Ureter (tissue), 1 donor: ENCODE measurements around the gene DIP2C. TPM values are rescaled to one million over a fixed set of nuclear protein-coding genes. Genes with fewer than 3 reads are reported as not detected.

Experiments used
- DNase-seq: peaks from one replicate; pipeline ENCODE4 v3.0.0-alpha.2; 2020; ENCODE audit warnings: low spot score
- total RNA-seq: library from RNA; stranded (reverse); gene quantifications from one replicate; pipeline ENCODE4 v1.2.4, GENCODE V29; 2023
- donor health status: DM: yes; HTN: yes; CAD: no.

The DIP2C gene
- total RNA-seq, 1 donor from 2014 or later: 26.8 TPM

DNA sequence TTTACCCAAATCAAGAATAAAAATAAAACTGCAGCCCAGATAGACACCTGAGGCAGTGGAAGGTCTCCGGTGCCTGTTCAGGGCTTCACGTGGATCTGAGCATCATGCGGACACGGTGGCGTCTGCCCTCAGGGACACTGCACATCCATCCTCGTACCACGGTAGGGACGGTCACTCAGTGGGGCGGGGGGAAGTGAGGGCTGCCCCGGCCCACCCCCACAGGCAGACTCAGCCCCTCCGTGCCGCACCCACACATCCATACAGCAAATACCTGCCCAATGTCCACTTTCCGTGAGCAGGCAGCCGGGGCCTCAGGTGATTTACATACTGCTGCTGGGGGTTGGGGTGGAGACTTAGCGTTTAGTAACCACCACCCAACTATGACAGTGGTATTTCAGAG is 207.8 kb downstream of the DIP2C start:
- DNase-seq: peak; percentile 36

DNA sequence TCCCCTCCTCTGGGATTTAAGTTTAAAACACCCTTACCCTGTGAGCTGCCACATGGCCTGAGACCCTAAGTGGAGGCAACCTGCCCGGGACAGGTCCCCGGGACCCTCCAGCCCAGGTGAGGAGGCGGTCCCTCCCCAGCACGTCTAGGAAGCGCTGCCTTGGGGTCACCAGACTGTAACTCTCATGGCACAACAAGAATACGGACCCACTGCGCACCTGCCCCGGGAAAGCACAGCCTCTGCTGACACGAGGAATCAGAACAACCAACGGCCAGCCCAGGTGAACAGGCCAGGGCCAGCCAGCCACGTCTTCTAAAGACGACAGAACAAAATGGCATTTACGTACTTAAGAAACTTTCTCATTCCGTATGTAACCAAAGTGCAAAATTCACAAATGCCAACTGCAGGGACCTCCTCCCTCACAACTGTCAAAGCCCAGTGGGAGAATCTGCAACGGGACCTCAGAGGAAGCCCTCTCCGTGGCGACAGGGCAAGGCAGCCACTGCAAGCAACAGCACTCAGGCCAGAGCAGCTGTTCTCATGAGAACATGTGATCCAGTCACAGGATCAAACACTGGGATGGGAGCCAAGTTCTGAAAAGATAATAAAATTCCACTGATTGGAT is 208.4 kb downstream of the DIP2C start:
- DNase-seq: peak; percentile 41

DNA sequence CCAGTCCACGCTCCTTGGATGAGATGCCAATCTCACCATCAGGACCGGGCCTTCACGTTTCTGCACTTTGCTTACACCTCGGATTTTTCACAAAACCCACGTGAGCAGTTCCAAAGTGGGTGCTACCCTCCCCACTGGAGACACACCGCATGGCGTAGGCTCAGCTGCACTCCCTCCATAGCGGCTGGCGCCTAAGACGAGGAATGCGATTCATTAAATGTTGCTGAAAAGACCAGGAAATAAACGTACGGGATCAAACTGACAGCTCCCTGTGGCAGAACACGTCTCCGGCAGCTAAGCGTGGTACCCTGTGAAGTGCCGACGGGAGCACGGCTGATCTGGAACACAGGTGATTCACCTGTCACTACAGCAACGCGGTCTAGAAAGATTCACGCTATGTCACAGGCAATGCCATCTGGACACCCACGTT is 209.0 kb downstream of the DIP2C start:
- DNase-seq: peak; percentile 12

DNA sequence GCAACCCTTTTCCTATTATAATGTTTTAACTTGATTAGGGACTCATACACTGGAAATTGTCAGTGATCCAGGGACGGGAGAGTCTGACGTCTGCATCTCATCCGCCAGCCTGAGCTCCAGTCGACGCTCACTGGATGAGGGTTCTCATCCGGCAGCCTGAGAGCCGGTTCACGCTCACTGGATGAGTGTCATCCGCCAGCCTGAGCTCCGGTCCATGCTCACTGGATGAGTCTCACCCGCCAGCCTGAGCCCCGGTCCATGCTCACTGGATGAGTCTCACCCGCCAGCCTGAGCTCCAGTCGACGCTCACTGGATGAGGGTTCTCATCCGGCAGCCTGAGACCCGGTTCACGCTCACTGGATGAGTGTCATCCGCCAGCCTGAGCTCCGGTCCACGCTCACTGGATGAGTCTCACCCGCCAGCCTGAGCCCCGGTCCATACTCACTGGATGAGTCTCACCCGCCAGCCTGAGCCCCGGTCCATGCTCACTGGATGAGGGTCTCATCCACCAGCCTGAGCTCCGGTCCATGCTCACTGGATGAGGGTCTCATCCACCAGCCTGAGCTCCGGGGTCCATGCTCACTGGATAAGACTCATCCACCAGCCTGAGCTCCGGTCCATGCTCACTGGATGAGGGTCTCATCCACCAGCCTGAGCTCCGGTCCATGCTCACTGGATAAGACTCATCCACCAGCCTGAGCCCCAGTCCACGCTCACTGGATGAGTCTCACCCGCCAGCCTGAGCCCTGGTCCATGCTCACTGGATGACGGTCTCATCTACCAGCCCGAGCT is 209.6 kb downstream of the DIP2C start:
- DNase-seq: peak; percentile 38

DNA sequence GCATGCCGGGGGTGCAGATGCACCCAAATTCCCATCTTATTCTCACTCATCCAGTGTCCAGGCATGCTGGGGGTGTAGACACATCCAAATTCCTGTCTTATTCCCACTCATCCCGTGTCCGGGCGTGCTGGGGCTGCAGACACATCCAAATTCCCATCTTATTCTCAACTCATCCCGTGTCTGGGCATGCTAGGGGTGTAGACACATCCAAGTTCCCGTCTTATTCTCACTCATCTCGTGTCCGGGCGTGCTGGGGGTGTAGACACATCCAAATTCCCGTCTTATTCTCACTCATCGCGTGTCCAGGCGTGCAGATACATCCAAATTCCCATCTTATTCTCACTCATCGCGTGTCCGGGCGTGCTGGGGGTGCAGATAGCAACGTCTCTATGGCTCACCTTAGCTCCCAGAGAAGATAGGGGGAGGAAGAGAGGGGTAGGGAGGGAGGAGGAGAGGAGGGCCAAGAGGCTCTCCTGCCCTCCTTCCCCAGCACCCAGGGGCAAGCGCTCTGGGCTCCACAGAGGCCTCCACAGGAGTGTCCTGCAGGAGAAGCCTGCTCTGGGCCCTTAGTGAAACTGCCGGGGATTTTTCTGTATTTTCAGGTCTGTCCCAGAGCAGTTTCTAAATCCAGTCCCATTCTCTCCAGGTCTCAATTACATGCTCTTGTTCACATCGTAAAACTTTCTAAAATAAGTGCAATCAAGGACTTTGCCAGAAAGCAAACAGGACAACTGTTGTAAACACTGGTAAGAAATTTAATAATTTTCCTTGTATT is 210.8 kb downstream of the DIP2C start:
- peak; percentile 32 for DNase-seq

DNA sequence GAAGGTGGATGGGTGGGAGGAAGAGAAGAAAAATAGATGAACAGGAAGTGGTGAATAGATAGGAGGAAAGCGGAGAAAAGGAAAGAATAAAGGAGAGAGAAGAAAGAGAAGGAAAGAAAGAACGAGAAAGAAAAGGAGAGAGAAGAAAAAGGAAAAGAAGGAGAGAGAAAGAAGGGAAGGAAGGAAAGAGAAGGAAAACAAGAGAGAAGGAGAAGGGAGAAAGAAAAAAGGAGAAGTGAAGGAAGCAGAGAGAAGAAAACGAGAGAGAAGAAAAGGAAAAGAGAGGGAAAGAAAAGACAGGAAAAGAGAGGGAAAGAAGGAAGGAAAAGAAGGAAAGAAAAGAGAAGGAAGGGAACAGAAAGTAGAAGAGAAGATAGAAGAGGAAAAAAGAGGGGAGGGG is 211.8 kb downstream of the DIP2C start:
- DNase-seq: no peak

DNA sequence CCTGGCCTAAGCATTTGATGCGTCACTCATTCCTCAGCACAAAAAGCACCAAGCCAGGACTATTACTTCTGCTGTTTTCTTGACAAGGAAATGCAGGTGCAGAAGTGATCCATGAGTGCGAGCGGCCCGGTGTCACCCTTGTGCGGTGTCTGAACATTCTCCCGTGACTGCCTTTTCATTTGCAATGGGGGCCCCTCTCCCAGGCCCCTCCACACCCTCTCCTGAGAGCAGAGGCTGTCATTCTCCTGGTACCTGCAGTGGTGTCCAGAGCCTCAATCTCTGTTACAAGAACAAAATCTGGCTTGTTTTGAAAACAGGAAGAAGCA is 213.1 kb downstream of the DIP2C start:
- DNase-seq: no peak

DNA sequence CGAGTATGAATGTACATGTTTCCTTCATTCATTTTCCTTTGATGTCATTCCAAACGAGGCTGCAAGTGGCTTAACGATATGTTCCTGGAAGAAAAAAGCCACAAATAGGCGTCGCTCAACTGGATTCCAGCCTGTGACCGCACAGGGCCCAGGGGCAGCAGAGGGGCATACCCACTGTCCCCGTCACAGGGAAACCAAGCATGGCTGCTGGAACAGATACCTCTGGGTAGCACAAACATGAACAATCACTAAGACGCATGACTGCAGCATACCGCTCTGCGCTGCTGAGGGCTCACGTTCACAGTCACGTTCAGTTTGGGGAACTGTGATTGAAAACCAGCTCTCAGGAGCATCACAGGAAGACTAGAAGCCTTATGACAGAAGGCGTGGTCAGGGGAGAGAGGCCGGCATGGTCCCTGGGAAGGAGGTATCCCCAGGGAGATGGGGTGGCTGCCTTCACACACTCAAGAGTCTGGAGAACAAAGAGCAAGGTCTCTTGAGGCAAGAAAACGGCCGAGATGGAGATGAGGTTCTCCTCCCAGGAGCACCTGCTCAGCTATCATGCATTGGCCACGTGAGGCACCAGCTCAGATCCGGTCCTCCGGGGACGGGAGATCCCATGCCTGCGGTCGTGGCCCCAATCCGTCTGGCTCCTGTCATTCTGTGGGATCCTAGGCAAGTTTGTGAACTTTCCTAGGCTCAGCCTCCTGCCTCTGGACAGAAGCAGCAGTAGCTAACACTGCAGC is 213.6 kb downstream of the DIP2C start:
- DNase-seq: no peak

DNA sequence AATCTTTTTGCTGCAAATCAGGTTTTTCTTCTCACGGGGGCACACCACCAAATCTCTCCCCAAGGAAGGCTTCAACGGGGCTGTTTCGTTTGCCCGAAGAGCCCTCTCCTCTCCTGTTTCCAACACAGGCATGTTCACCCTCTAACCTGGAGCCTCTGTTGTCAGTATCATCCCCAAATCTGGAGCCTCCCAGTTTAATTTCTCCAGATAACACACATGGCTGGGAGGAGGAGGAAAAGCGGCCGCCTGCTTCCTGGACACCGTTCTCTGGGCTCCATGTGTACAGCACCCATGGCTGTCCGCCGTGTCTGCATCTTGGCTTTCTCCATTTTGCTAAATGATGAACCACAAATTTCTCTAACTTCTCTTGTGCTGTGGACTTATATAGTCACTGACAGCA is 214.5 kb downstream of the DIP2C start:
- no peak for DNase-seq

DNA sequence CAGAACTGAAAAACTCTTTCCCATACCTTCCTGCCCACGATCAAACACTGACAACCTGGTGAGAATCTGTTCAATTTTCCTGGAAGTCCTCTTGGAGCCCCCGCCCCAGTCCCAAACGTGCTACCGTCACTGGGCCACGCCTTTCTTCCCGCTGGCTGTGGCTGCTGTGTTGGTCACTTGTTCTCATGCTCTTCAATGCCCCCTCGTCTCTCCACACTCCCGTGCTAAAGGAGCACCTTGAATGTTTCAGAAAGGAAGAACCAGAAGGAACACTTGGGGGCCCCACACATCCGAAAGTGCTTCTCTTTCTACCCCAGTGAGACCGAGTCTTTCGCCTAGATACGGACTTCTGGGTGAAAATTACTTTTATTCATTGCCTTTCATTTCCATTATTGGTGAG is 215.1 kb downstream of the DIP2C start:
- DNase-seq: no peak

DNA sequence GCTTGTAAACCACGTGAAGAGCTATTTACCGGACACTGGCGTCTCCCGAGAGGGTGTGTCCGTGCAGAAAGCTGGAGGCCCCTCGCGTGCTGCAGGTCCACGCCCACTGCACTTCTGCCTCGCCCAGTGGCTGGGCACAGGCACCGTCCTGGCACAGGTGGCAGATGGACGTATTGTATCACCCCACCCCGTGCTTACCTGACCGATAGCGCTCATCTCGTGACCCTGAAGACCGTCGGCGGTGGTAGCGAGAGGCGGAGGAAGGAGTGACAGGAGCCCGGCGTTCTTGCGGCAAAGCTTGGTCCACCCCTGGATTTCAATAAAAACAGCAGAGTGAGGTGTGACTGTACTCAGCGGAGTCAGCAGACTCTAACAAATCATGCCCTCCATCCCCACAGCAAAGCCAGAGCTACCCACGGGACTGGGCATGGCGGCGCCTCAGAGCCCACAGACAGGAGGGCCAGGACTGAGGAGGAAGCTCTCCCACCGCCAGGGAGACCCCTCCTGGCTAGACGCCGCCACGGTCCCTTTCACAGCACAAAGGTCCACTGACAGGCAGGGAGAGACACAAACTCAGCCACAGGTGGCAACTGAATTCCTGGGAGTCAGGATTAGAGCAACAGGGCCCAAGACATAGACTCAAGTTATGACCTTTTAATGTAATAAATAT is 217.1 kb downstream of the DIP2C start:
- no peak for DNase-seq

DNA sequence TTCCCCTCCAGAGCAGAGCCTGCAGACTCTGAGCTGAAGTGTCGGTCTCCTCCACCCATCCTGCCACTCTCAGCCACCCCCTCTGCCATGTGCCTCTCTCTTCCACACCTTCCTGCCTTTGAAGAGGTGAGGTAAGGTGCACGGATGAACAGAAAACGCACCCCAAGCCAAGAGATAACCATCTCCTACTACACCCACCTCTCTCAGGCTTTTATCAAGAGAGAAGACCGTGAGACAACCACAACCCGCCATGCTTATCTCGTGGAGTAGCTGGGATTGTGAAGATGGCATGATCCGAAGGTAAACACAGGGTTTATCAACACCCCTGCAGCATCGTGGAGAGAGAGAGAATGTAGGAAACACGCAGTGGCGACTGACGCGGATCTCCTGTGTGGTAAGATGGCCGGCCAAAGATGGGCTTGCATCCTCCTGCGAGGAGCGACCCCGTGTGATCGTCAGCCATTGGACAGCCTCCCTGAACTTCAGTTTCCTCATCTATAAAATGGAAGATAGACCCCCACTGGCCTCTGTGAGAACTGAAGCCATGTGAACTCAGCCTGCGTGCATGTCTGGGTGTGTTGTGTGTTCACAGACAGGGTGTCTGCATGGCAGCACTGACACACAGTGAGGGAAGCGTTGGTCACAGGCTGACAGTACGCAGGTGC is 219.0 kb downstream of the DIP2C start:
- DNase-seq: no peak

DNA sequence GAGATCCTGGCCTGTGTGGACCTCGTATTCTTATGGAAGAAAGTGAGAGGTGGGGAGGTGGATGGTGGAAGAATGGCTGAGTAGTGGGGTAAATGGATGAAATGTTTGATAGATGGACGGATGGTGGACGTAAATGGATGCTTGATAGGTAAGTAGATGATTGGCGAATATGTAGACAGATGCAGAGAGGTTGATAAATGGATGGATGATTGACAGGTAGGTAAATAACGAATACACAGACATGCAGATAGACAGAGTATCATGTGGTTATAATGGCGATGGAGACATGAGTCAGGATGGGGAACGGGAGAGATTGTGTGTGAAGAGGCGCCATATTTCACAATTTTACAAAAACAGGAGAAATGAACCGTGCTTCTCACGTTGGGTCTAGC is 219.5 kb downstream of the DIP2C start:
- no peak for DNase-seq

DNA sequence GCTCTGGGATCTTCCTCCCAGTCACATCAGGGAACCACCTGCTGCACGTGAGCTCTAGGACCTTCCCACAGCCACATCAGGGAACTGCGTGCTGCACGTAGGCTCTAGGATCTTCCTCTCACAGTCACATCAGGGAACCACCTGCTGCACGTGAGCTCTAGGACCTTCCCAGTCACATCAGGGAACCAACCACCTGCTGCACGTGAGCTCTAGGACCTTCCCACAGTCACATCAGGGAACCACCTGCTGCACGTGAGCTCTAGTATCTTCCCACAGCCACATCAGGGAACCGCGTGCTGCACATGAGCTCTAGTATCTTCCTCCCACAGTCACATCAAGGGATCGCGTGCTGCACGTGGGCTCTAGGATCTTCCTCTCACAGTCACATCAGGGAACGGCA is 229.7 kb downstream of the DIP2C start:
- no peak for DNase-seq

DNA sequence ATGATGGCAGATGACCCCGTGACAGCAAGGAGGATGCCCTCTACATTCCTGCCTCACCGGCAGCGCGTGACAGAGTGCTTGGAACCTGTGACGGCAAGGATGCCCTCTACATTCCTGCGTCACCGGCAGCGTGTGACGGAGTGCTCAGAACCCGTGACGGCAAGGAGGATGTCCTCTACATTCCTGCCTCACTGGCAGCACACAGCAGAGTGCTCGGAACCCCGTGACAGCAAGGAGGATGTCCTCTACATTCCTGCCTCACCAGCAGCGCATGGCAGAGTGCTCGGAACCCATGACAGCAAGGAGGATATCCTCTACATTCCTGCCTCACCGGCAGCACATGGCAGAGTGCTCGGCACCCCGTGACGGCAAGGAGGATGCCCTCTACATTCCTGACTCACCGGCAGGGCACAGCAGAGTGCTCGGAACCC is 231.0 kb downstream of the DIP2C start:
- no peak for DNase-seq

DNA sequence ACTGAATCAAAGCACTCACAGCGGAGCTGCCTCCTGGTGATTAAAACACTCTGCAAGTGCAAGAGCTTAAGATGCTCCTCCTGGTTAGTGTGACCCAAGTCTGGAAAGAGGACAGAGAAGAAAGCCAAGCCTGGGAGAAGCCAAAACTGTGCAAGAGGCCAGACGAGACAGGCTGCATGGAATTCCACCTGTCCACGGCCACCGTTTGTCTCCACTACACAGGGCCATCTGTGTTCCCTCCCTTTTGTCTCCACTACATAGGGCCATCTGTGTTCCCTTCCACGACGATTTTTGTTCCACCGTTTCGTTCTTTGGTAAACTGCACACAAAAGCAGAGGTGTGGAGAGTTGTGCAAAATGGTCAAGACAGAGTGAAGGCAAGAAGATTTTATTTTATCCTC is 233.0 kb downstream of the DIP2C start:
- no peak for DNase-seq

DNA sequence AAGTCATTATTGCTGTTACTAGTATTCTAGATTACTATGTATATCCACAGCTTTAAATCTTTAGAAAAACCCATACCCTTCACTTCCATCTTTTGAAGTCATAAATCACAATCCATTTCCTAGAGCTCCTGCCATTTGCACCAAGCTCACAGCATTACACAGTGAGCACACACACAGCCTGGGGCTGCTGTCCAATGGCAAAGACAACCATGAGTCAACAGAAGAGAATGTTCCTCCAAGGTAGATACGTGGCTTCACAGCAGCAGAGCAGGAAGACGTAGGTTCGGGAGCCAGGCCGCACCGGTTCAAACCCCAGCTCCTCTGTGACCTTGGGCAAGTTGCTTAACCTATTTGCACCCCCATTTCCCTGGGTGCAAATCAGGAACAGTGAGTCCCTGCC is 234.6 kb downstream of the DIP2C start:
- DNase-seq: no peak

DNA sequence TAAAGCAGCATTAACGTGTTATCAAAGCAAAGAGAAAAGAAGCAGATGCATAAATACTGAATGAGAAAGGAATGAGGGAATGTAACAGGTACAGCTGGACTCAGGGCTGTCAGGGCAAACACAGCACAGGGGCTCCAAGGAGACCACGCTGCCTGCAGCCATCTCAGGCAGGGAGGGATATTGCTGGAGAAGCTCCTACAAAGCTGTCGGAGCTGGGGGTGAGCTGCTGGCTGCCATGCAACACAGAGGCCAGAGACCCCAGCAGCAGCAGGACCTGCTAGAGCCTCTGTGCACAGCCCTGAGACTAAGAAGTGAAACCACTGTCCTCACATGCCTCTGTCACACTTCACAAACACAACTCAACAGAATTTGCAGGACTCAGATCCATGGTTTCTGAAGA is 235.8 kb downstream of the DIP2C start:
- DNase-seq: no peak

DNA sequence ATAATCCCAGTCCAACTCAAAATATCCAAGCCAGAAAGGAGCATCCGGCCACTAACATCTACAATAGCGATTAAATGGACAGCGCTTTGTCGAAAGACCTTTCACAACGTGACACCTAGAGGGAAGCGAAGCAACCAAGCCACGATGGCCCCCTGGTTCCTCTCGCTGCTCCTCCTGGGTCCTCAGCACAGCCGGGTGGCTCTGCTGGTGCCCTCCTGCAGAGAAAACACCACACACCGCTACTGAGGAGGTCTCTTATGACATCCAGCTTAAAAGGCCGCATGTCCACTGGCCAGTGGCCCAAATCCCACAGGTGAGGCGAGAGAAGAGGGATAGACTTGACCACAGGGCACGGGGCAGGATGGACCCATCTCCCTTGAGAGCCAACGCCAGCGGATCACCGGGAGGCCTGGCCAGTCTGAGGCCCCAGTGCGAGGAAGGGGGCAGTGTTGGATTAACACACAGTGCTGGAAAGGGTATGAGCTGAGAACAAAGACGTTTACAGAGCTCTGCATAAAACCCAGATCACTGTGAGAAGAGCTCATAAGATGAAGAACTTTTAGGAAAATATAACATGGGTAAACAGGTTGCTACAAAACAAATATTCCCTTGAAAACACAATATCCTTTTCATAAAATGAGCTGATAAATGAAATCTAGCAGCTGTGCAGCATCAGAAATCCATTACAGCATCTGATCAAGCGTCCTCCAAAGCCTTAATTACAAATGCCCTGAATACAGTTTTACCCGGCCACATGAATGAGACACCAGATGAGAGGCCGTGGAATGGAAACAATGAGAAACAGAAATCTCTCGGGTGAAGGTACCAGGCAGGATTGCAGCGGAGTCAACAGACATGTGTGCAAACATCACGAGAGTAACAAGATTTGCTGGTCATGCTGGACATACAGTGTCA is 236.7 kb downstream of the DIP2C start:
- no peak for DNase-seq

DNA sequence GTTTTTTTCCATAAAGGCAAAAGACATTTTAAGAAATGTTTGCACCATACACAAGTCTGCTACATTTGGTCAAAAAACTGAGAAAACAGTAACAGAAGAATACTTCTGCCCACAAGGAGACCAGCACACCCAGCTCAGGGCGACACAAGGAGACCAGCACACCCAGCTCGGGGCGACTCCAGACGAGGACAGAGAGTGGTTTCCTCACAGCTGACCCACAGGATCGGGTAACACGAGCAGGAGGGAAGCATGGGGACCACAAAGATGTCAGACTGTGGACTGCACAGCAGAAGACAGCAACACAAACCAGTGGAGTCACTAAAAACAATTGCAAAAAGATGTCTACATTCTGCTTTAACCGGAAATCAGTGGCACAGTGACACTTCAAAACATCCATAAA is 237.6 kb downstream of the DIP2C start:
- no peak for DNase-seq
